Activated T-cell treated with anti-CD3 and anti-CD28 coated beads, Interleukin-2, amount 50 U/mL, for 24 hours (primary cell): ENCODE data around the gene LRIG3.
"Not testable (repeated sequence)": the region's sequence is repeated elsewhere in the genome, so short reads cannot be mapped to it uniquely, and the experiment has no call there.

Source experiments
- DNase-seq: peaks from one replicate; pipeline ENCODE4 v3.0.0-alpha.2; 2020
- H3K27ac Mint-ChIP-seq: 2 replicates; pipeline ENCODE4 v1.8.0; 2020; ENCODE audit warnings: mild to moderate bottlenecking, mixed read lengths
- H3K27me3 Mint-ChIP-seq: 2 replicates; pipeline ENCODE4 v1.8.0; 2020; ENCODE audit warnings: mixed read lengths
- H3K36me3 Mint-ChIP-seq: 2 replicates; pipeline ENCODE4 v1.8.0; 2020; ENCODE audit warnings: low read depth, mixed read lengths
- H3K4me1 Mint-ChIP-seq: 2 replicates; pipeline ENCODE4 v1.8.0; 2020; ENCODE audit warnings: low read depth, mixed read lengths
- H3K4me3 Mint-ChIP-seq: 2 replicates; pipeline ENCODE4 v1.8.0; 2020; ENCODE audit warnings: mild to moderate bottlenecking, moderate library complexity, mixed read lengths
- H3K9me3 Mint-ChIP-seq: 2 replicates; pipeline ENCODE4 v1.8.0; 2020; ENCODE audit warnings: mixed read lengths

LRIG3 gene

GRCh38 chr12:58949954-58950738 is 29.8 kb upstream of the LRIG3 start:
- not testable (repeated sequence) for H3K27me3 Mint-ChIP-seq, H3K36me3 Mint-ChIP-seq, H3K4me3 Mint-ChIP-seq, H3K27ac Mint-ChIP-seq, H3K4me1 Mint-ChIP-seq, DNase-seq
- H3K9me3 Mint-ChIP-seq, result peaks cover 14% of the 10 kb centered on the region

GRCh38 chr12:58943079-58943478 is 22.8 kb upstream of the LRIG3 start:
- no peaks in the 10 kb centered on the region for H3K4me1 Mint-ChIP-seq
- no peak overlapping the region for H3K4me3 Mint-ChIP-seq
- peaks cover 6% of the 10 kb centered on the region for H3K9me3 Mint-ChIP-seq
- H3K27me3 Mint-ChIP-seq, result no peaks in the 10 kb centered on the region
- H3K27ac Mint-ChIP-seq, result no peak overlapping the region
- H3K36me3 Mint-ChIP-seq, result no peaks in the 10 kb centered on the region
- no peak for DNase-seq

GRCh38 chr12:58942345-58942744 is 22.0 kb upstream of the LRIG3 start:
- H3K4me1 Mint-ChIP-seq, result no peaks in the 10 kb centered on the region
- H3K36me3 Mint-ChIP-seq, result no peaks in the 10 kb centered on the region
- peaks cover 4% of the 10 kb centered on the region for H3K9me3 Mint-ChIP-seq
- no peak overlapping the region for H3K4me3 Mint-ChIP-seq
- DNase-seq, result no peak
- no peak overlapping the region for H3K27ac Mint-ChIP-seq
- no peaks in the 10 kb centered on the region for H3K27me3 Mint-ChIP-seq

- Mint-ChIP-seq H3K4me3 (no peak overlapping the region), H3K27ac (no peak overlapping the region), H3K27me3 (no peaks in the 10 kb centered on the region), H3K36me3 (no peaks in the 10 kb centered on the region), H3K4me1 (no peaks in the 10 kb centered on the region), H3K9me3 (peaks cover 3% of the 10 kb centered on the region)
- DNase-seq, result no peak
Observed at GRCh38 chr12:58939399-58940100, 19.2 kb upstream of the LRIG3 start.

- Mint-ChIP-seq H3K4me1 (no peaks in the 10 kb centered on the region), H3K9me3 (peaks cover 3% of the 10 kb centered on the region), H3K36me3 (no peaks in the 10 kb centered on the region), H3K4me3 (no peak overlapping the region), H3K27ac (no peak overlapping the region), H3K27me3 (no peaks in the 10 kb centered on the region)
- no peak for DNase-seq
Observed at GRCh38 chr12:58938440-58938839, 18.1 kb upstream of the LRIG3 start.

GRCh38 chr12:58934528-58934927 is 14.2 kb upstream of the LRIG3 start:
- Mint-ChIP-seq H3K4me3 (no peak overlapping the region), H3K9me3 (peaks cover 3% of the 10 kb centered on the region), H3K36me3 (no peaks in the 10 kb centered on the region), H3K4me1 (no peaks in the 10 kb centered on the region), H3K27me3 (no peaks in the 10 kb centered on the region), H3K27ac (no peak overlapping the region)
- no peak for DNase-seq

- H3K36me3 Mint-ChIP-seq, result no peaks in the 10 kb centered on the region
- no peak for DNase-seq
- peaks cover 3% of the 10 kb centered on the region for H3K9me3 Mint-ChIP-seq
- no peaks in the 10 kb centered on the region for H3K4me1 Mint-ChIP-seq
- H3K4me3 Mint-ChIP-seq, result no peak overlapping the region
- no peak overlapping the region for H3K27ac Mint-ChIP-seq
- no peaks in the 10 kb centered on the region for H3K27me3 Mint-ChIP-seq
Observed at GRCh38 chr12:58932806-58933681, 12.7 kb upstream of the LRIG3 start.

GRCh38 chr12:58931518-58931917 is 11.2 kb upstream of the LRIG3 start:
- H3K9me3 Mint-ChIP-seq, result no peaks in the 10 kb centered on the region
- H3K4me3 Mint-ChIP-seq, result no peak overlapping the region
- no peaks in the 10 kb centered on the region for H3K27me3 Mint-ChIP-seq
- no peaks in the 10 kb centered on the region for H3K4me1 Mint-ChIP-seq
- H3K27ac Mint-ChIP-seq, result no peak overlapping the region
- H3K36me3 Mint-ChIP-seq, result no peaks in the 10 kb centered on the region
- DNase-seq, result no peak

- no peak for DNase-seq
- Mint-ChIP-seq H3K4me1 (no peaks in the 10 kb centered on the region), H3K36me3 (no peaks in the 10 kb centered on the region), H3K27me3 (no peaks in the 10 kb centered on the region), H3K4me3 (no peak overlapping the region), H3K27ac (no peak overlapping the region), H3K9me3 (no peaks in the 10 kb centered on the region)
Observed at GRCh38 chr12:58930770-58931324, 10.5 kb upstream of the LRIG3 start.

GRCh38 chr12:58927120-58927519 is 6.8 kb upstream of the LRIG3 start:
- H3K9me3 Mint-ChIP-seq, result no peaks in the 10 kb centered on the region
- no peak overlapping the region for H3K27ac Mint-ChIP-seq
- no peaks in the 10 kb centered on the region for H3K4me1 Mint-ChIP-seq
- DNase-seq, result no peak
- H3K27me3 Mint-ChIP-seq, result peaks cover 11% of the 10 kb centered on the region
- no peak overlapping the region for H3K4me3 Mint-ChIP-seq
- H3K36me3 Mint-ChIP-seq, result no peaks in the 10 kb centered on the region

- H3K9me3 Mint-ChIP-seq, result no peaks in the 10 kb centered on the region
- no peaks in the 10 kb centered on the region for H3K36me3 Mint-ChIP-seq
- H3K27ac Mint-ChIP-seq, result no peak overlapping the region
- no peak for DNase-seq
- no peak overlapping the region for H3K4me3 Mint-ChIP-seq
- no peaks in the 10 kb centered on the region for H3K4me1 Mint-ChIP-seq
- peaks cover 11% of the 10 kb centered on the region for H3K27me3 Mint-ChIP-seq
Observed at GRCh38 chr12:58926586-58926985, 6.3 kb upstream of the LRIG3 start.

GRCh38 chr12:58925751-58926150 is 5.4 kb upstream of the LRIG3 start:
- no peaks in the 10 kb centered on the region for H3K36me3 Mint-ChIP-seq
- no peak overlapping the region for H3K27ac Mint-ChIP-seq
- DNase-seq, result no peak
- H3K4me3 Mint-ChIP-seq, result no peak overlapping the region
- peaks cover 6% of the 10 kb centered on the region for H3K4me1 Mint-ChIP-seq
- H3K27me3 Mint-ChIP-seq, result peaks cover 19% of the 10 kb centered on the region
- H3K9me3 Mint-ChIP-seq, result no peaks in the 10 kb centered on the region

GRCh38 chr12:58925111-58925611 is 4.9 kb upstream of the LRIG3 start:
- Mint-ChIP-seq H3K36me3 (no peaks in the 10 kb centered on the region), H3K4me1 (peaks cover 12% of the 10 kb centered on the region), H3K4me3 (no peak overlapping the region), H3K27me3 (peaks cover 25% of the 10 kb centered on the region), H3K9me3 (no peaks in the 10 kb centered on the region), H3K27ac (no peak overlapping the region)
- no peak for DNase-seq

GRCh38 chr12:58924652-58925051 is 4.3 kb upstream of the LRIG3 start:
- no peak for DNase-seq
- H3K9me3 Mint-ChIP-seq, result no peaks in the 10 kb centered on the region
- H3K4me3 Mint-ChIP-seq, result no peak overlapping the region
- peaks cover 12% of the 10 kb centered on the region for H3K4me1 Mint-ChIP-seq
- no peak overlapping the region for H3K27ac Mint-ChIP-seq
- peaks cover 26% of the 10 kb centered on the region for H3K27me3 Mint-ChIP-seq
- H3K36me3 Mint-ChIP-seq, result no peaks in the 10 kb centered on the region
